GM18520 (cell line): ENCODE results near the gene SRRM3.
"Not testable (repeated sequence)": the region's sequence is repeated elsewhere in the genome, so short reads cannot be mapped to it uniquely, and the experiment has no call there.

ENCODE experiments used
- ATAC-seq: cut with Tn5 transposase; IDR thresholded peaks from one replicate; pipeline ENCODE4 v1.9.1; 2021; ENCODE audit not compliant: unreplicated experiment

SRRM3 gene

GRCh38 chr7:76310102-76310957, 108.6 kb downstream of the SRRM3 start:
- ATAC-seq: no peak

- not testable (repeated sequence) for ATAC-seq
Observed at GRCh38 chr7:76311838-76312237, 110.1 kb downstream of the SRRM3 start.

DNA sequence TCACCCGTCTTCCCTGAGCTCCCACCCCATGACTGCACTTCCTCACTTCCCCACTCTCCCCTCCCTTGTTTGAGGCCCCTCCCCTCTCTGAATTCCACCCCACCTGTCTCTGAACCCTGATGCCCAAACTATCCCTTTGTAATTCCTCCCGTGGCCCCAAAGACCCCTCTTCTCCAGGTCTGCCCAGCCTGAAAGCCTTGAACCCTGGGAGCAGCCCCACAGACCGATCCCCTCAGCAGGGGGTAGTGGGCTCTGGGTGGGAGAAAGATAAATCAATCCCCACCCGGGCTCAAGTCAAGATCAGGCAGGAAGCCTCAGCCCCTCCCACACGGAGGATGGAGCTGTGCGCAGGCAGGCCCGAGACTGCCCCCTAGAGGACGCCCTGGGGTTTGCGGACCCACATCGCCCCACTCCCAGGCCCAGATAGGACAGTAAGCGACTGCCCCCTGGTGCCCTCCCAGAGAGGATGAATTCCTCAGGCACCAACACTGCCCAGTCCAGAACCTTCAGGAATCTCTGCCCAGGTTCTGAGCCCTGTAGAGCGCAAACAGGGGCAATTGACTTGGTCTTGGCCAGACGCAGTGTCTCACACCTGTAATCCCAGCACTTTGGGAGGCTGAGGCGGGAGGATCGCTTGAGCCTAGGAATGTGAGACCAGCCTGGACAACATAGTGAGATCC, 112.5 kb downstream of the SRRM3 start:
- no peak for ATAC-seq

DNA sequence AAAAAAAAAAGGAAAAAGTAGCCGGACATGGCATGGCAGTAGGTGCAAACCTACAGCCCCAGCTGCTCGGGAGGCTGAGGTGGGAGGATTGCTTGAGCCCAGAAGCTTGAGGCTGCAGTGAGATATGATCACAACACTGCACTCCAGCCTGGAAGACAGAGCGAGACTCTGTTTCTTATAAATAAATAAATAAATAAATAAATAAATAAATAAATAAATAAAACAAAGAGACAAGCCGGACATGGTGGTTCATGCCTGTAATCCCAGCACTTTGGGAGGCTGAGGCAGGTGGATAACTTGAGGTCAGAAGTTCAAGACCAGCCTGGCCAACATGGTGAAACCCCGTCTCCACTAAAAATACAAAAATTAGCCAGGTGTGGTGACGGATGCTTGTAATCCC, 113.0 kb downstream of the SRRM3 start:
- ATAC-seq: not testable (repeated sequence)

DNA sequence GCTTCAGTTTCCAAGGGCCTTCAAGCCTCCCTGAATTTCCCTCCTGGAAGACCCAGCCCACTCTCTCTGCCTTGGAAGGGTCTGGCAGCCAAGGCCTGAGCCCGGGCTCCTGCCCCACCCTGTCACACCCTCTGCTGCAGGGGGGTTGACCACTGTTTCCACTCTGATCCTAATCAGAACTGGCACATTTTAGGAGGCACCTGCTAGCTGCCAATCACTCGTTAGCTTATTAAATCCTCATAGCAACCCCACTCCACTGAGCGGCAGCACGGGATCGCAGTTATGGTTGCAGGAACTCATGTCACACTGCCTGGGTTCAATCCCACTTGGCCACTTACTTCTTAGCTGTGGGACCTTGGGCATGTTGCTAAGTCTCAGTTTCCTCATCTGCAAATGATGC, 113.7 kb downstream of the SRRM3 start:
- ATAC-seq: no peak

DNA sequence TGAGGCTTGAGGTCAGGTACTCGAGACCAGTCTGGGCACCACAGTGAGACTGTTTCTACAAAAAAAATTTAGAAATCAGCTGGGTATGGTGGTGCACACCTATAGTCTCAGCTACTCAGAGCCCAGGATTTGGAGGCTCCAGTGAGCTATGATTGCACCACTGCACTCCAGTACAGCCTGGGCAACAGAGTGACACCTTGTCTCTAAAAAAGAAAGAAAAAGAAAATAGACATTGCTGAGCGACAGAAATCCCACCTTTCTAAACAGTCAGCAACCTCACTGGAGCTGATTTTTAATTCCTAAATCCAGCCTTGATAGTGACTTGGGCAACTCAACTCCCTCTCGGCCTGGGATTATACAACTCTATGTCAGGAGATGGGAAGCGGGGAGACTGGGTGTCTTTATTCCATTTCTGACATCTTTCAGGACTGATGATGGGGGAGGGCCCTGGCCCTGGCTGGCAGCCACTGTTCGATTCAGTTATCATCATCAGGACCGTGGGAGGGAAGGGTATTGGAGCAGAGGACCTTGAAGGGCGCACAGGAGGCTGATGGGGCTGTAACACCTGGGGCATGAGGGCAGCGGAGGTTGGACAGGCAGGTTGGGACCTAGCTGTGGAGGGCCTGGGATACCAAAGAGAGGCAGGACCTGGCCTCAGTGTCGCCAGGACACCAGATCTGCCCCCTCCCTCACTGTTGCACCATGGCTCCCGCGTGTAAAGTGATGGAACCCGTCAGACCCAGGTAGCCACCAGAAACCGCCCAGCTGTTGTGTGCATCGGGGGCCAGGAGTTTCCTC, 115.5 kb downstream of the SRRM3 start:
- ATAC-seq: no peak

DNA sequence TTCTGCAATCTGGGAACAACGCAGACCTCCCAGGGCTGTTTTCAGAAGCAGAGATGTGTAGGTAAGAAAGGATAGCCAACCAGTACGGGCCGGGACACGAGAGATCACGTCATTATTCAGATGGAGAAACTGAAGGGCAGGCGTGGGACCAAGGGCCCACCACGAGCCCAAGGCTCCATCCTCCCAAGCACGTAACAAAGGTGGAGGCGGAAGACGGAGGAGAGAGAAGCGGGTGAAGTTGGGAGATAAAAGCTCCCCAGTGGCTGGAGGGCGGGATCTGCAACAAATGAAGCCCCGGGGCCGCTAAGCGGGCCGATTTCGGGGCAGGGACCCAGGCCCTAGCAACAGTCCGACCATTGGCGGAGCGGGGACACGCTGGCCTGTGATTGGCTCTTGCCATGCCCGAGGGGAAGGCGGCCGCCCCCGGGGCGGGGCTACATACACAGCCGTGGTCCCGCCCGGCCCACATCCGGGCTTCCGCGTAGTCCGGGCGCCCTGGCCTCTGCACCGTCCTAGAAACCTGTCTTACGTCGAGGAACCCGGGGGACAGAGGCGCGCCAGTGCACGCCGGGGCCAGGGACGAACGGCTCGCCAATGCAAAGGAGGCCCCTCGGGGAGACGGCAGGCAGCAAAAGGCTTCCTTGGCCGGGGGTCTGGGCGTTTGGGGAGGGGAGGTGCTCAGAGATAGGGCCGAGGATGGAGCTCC, 116.2 kb downstream of the SRRM3 start:
- ATAC-seq: peak; percentile 85

- ATAC-seq: peak; percentile 34
Observed at GRCh38 chr7:76318488-76319353, 117.0 kb downstream of the SRRM3 start.

DNA sequence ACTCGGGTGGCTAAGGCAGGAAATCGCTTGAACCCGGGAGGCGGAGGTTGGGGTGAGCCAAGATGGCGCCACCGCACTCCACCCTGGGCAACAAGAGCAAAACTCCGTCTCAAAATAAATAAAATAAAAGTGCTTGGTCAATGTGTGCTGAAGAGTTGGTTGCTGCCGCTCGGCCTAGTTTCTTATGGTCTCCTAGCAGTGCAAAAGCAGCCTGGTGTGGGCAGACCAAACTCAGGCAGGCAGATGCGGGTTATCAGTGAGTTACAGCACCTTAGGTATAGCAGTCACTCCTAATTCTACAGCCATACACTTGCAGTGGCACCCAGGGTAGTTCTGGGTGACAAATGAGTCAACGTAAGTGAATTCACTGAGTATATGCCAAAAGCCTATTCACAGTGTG, 123.4 kb downstream of the SRRM3 start:
- ATAC-seq: no peak

GRCh38 chr7:76325811-76326210, 124.1 kb downstream of the SRRM3 start:
- no peak for ATAC-seq

DNA sequence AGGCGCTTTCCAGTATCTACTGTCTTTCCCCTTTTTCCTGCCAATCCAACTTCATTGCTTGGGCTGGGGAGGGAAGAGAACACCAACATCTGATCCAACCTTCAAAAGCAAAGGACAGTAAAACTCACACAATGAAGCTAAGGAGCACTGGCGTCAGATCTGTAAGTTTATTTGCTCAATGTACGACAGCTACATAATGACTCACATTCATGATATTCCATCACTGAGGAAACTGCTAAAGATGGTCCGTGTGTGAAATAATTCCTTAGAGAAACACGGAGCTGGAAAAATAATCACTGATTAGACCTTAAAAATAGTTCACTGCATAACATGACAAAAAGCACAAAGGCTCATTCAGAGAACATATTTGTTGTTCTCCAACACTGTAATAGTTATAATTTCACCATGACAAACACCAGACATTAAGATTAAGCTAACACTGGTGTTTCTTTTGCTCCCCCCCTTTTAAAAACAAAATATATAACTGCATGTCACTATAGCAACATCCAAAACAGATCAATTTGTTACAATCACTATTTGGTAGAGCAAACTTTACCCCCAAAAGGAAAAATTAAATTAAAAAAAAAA, 125.0 kb downstream of the SRRM3 start:
- no peak for ATAC-seq

- no peak for ATAC-seq
Observed at GRCh38 chr7:76327610-76328009, 125.9 kb downstream of the SRRM3 start.

- ATAC-seq: no peak
Observed at GRCh38 chr7:76328389-76328788, 126.7 kb downstream of the SRRM3 start.

GRCh38 chr7:76329479-76329878, 127.8 kb downstream of the SRRM3 start:
- ATAC-seq: no peak

GRCh38 chr7:76330261-76330660, 128.6 kb downstream of the SRRM3 start:
- no peak for ATAC-seq

DNA sequence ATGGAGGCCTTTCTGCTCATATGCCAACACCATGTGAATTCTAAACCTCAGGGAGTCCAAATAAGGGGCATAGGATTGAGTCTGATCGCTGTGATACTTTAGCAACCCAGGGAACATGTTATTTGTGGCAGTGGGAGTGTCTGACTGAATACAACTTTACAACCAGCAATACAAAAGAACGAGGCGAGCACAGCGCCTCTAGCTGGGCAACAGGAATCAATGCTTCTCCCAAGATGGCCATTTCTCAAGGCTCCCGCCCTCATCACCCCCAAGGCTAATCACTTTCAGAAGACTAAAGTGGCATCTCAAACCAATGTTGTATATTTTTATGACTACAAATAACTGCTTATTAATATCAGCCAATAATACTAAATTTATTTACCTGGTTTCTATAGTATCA, 129.0 kb downstream of the SRRM3 start:
- ATAC-seq: no peak

DNA sequence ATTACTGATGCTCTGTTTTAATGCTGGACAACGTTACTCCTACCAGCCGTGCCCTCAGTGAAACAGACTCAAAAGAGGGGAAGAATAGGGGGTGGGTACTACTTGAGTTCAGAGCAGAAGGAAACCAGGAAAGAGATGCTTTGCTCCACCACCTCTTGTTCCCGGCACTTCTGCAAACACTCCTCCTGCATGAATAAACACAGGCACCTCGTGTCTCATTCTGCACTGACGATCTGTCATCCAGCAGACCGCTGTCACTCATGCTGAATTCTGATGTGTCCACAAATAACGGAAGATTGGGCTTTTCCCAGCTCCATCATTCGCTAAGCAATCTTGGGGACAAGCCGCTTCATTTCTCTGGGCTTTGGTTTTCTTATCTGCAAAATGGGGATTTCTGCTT, 130.4 kb downstream of the SRRM3 start:
- no peak for ATAC-seq

DNA sequence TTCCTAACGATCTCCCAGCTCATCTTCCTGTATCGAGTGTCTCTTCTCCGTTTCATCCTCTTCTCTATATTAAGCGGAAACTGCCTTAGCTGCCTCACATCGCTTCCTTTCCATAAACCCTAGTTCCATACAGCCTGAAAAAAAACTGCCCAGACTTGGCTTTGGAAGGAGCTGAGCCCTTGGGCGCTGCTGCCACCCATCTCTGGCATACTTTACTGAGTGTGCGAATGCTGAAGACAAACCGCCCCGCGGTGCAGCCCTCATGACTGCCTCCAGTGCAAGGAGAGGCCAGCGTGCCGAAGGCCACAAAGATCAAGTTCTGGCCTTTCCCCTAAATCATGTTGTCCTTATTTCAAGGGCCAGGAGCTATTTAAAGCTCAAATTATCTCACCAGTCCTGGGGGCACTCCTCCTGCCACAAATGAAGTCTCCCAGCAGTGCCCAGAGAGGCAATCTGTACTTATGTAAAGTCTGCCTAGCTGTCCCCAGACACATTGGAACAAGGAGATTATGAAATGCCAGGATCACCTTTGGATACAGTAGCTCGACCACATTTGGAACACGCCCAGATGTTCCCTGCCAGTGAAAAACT, 131.9 kb downstream of the SRRM3 start:
- ATAC-seq: no peak

- ATAC-seq: no peak
Observed at GRCh38 chr7:76334320-76334967, 132.7 kb downstream of the SRRM3 start.
